ENCODE measurements around the gene SF3A2. TPM values are rescaled to one million over a fixed set of nuclear protein-coding genes. Genes with fewer than 3 reads are reported as not detected.

The SF3A2 gene
- total RNA-seq, 1 experiment from 2014 or later = 44.9 TPM

- Histone ChIP-seq H3K27me3 (replicated peaks) (no peaks in the 10 kb centered on the region; the same call in 1 of the 2 replicates), H3K36me3 (no peaks in the 10 kb centered on the region), H3K27ac (no peak overlapping the region), H3K4me3 (no peak overlapping the region), H3K4me1 (replicated peaks) (no peaks in the 10 kb centered on the region), H3K9me3 (replicated peaks) (no peaks in the 10 kb centered on the region)
- DNase-seq (ENCODE audit: low read depth in 1 of 2, low spot score in 2 of 2) = no peak
Measured at GRCh38 chr19:2291185-2291751, 54.6 kb downstream of the SF3A2 start.

- Histone ChIP-seq H3K9me3 (replicated peaks) (no peaks in the 10 kb centered on the region), H3K36me3 (no peaks in the 10 kb centered on the region), H3K4me1 (replicated peaks) (no peaks in the 10 kb centered on the region), H3K27ac (no peak overlapping the region), H3K4me3 (no peak overlapping the region), H3K27me3 (replicated peaks) (no peaks in the 10 kb centered on the region; the same call in 1 of the 2 replicates)
- no peak for DNase-seq (ENCODE audit: low read depth in 1 of 2, low spot score in 2 of 2)
Measured at GRCh38 chr19:2294687-2295335, 58.2 kb downstream of the SF3A2 start.

GRCh38 chr19:2296141-2296540 lies 59.5 kb downstream of the SF3A2 start:
- Histone ChIP-seq H3K4me3 (no peak overlapping the region), H3K4me1 (replicated peaks) (no peaks in the 10 kb centered on the region), H3K27ac (no peak overlapping the region), H3K27me3 (replicated peaks) (no peaks in the 10 kb centered on the region), H3K9me3 (replicated peaks) (no peaks in the 10 kb centered on the region), H3K36me3 (no peaks in the 10 kb centered on the region)
- no peak for DNase-seq (ENCODE audit: low read depth in 1 of 2, low spot score in 2 of 2)

Other genes with a start within 250 kb of the SF3A2 start
- gene BTBD2, start 221.1 kb upstream of the SF3A2 start, total RNA-seq (2014; rRNA removed; shearing (Covaris generic)) = 25.7 and 32.6 TPM in 2 replicates
- gene MKNK2, start 185.6 kb upstream of the SF3A2 start, total RNA-seq (2014; rRNA removed; shearing (Covaris generic)) = 18.7 and 31.6 TPM in 2 replicates
- 10.1 and 20.6 TPM in 2 replicates for gene MOB3A, start 140.5 kb upstream of the SF3A2 start, total RNA-seq (2014; rRNA removed; shearing (Covaris generic))
- gene IZUMO4, start 139.9 kb upstream of the SF3A2 start, total RNA-seq (2014; rRNA removed; shearing (Covaris generic)) = 1.9 TPM in 1 of 2 replicates, not detected in the other
- gene AP3D1, start 85.3 kb upstream of the SF3A2 start, total RNA-seq (2014; rRNA removed; shearing (Covaris generic)) = 66.5 and 78.9 TPM in 2 replicates
- gene DOT1L, start 72.9 kb upstream of the SF3A2 start, total RNA-seq (2014; rRNA removed; shearing (Covaris generic)) = 5.9 and 7.8 TPM in 2 replicates
- gene PLEKHJ1, start 495 bp upstream of the SF3A2 start, total RNA-seq (2014; rRNA removed; shearing (Covaris generic)) = 91.7 and 116 TPM in 2 replicates
- gene AMH, start 12.5 kb downstream of the SF3A2 start, total RNA-seq (2014; rRNA removed; shearing (Covaris generic)) = 0.58 TPM in 1 of 2 replicates, not detected in the other
- not detected in 2 replicates for gene JSRP1, start 19.6 kb downstream of the SF3A2 start, total RNA-seq (2014; rRNA removed; shearing (Covaris generic))
- not detected in 2 replicates for gene PEAK3, start 45.4 kb downstream of the SF3A2 start, total RNA-seq (2014; rRNA removed; shearing (Covaris generic))
- gene LINGO3, start 71.3 kb downstream of the SF3A2 start, total RNA-seq (2014; rRNA removed; shearing (Covaris generic)) = not detected in 2 replicates
- gene LSM7, start 91.8 kb downstream of the SF3A2 start, total RNA-seq (2014; rRNA removed; shearing (Covaris generic)) = 218 and 270 TPM in 2 replicates
- gene SPPL2B, start 91.9 kb downstream of the SF3A2 start, total RNA-seq (2014; rRNA removed; shearing (Covaris generic)) = 32.2 and 45.2 TPM in 2 replicates
- not detected in 2 replicates for gene TMPRSS9, start 123.4 kb downstream of the SF3A2 start, total RNA-seq (2014; rRNA removed; shearing (Covaris generic))
- gene TIMM13, start 190.8 kb downstream of the SF3A2 start, total RNA-seq (2014; rRNA removed; shearing (Covaris generic)) = 48.8 and 86.2 TPM in 2 replicates
- gene LMNB2, start 220.1 kb downstream of the SF3A2 start, total RNA-seq (2014; rRNA removed; shearing (Covaris generic)) = 275 and 316 TPM in 2 replicates
- 112 and 132 TPM in 2 replicates for gene GADD45B, start 239.3 kb downstream of the SF3A2 start, total RNA-seq (2014; rRNA removed; shearing (Covaris generic))

Measured in SJSA1 (cell line).